IPS DF 6.9 (cell line): Measurements from ENCODE around the gene PRPS2.

ENCODE experiments used
- DNase-seq: peaks from one replicate; pipeline ENCODE4 v3.0.0-alpha.2; 2013; ENCODE audit warnings: low read depth, low spot score
- H3K27ac ChIP-seq: one replicate; pipeline ENCODE4 v1.5.1; 2013; ENCODE audit warnings: low read length, control low read depth
- H3K27me3 ChIP-seq: 2 replicates; pipeline ENCODE4 v1.6.1; 2013; ENCODE audit warnings: mild to moderate bottlenecking, low read length; ENCODE audit not compliant: control insufficient read depth, insufficient read depth
- H3K36me3 ChIP-seq: 2 replicates; pipeline ENCODE4 v1.6.1; 2013; ENCODE audit warnings: low read length; ENCODE audit not compliant: control insufficient read depth, insufficient read depth
- H3K4me1 ChIP-seq: 2 replicates; pipeline ENCODE4 v1.6.1; 2013; ENCODE audit warnings: low read length; ENCODE audit not compliant: control insufficient read depth, insufficient read depth
- H3K4me3 ChIP-seq: 2 replicates; pipeline ENCODE4 v1.5.1; 2013; ENCODE audit warnings: mild to moderate bottlenecking, low read length
- H3K9me3 ChIP-seq: 2 replicates; pipeline ENCODE4 v1.6.1; 2013; ENCODE audit warnings: low read length, inconsistent platforms; ENCODE audit not compliant: control insufficient read depth, insufficient read depth
- WGBS: extraction: QIAGEN DNeasy Blood & Tissue Kit; methylation state at CpG from one replicate; pipeline ENCODE4 v1.1.7; 2013; ENCODE audit warnings: mixed read lengths, missing lambda C conversion rate; ENCODE audit not compliant: insufficient read length, insufficient coverage; 5-methylcytosine and 5-hydroxymethylcytosine counted together

The PRPS2 gene

DNA sequence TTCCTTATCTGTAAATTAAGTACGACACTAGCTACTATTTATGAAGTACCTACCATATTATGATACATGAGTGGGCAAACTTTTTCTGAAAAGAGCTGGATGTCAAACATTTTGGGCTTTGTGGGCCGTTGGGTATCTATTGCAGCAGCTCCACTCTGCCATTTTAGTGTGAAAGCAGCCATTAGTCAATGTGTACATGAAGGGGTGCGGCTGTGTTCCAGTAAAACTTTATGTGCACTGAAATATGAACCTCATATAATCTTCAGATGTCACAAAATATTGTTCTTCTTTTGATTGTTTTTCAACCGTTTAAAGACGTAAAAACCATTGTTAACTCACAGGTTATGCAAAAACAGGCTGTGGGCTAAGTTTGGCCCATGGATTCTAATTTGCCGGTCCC lies 14.1 kb downstream of the PRPS2 start:
- no peaks in the 10 kb centered on the region for H3K9me3 ChIP-seq
- no peaks in the 10 kb centered on the region for H3K4me1 ChIP-seq
- no peak overlapping the region for H3K4me3 ChIP-seq
- no peak overlapping the region for H3K27ac ChIP-seq
- WGBS, result no CpG with 5 or more reads among the region's 6 CpGs
- H3K36me3 ChIP-seq, result no peaks in the 10 kb centered on the region
- DNase-seq, result no peak
- no peaks in the 10 kb centered on the region for H3K27me3 ChIP-seq

DNA sequence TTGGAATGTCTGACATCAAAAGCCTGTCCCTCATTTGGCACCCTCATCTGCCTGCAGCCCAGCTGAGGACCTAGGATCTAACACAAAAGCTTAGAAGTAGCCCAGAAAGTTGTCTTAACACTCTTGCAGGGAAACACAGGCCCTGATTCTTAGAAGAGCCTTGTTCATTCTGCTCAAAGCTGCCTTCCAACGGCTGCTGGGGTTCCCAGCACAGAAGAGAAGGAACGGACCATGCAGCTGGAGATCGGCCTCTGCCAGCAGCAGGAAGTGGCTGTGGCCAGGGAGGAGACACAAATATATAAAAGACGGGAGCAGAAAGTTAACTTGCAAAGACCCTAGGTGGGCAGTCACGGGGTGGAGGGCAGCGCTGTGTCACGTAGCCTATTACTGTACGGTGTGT lies 20.4 kb downstream of the PRPS2 start:
- Histone ChIP-seq H3K9me3 (no peaks in the 10 kb centered on the region), H3K4me1 (no peaks in the 10 kb centered on the region), H3K36me3 (no peaks in the 10 kb centered on the region), H3K27ac (no peak overlapping the region), H3K4me3 (no peak overlapping the region), H3K27me3 (no peaks in the 10 kb centered on the region)
- WGBS, result no CpG with 5 or more reads among the region's 8 CpGs
- no peak for DNase-seq

DNA sequence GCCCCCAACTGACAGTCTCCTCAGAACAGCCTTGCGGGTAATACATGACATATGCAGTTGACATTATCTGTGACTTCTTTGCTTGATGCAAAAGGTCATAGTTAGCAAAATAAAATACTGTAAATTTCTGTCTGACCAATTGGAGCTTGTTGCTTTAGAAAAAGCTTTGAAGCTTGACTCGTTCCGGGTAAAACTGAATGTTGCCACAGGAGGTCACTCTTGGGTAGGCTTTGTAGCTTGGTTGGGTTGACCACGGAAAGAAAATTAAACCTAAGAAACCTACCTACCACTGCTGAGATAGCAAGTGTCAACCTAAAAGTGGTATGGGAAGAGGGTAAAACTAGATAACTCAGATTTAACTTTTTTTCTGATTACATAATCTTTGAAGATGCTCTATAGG lies 23.2 kb downstream of the PRPS2 start:
- no peaks in the 10 kb centered on the region for H3K4me1 ChIP-seq
- no peaks in the 10 kb centered on the region for H3K9me3 ChIP-seq
- H3K36me3 ChIP-seq, result no peaks in the 10 kb centered on the region
- DNase-seq, result no peak
- H3K27me3 ChIP-seq, result no peaks in the 10 kb centered on the region
- H3K4me3 ChIP-seq, result no peak overlapping the region
- WGBS, result no CpG with 5 or more reads among the region's 4 CpGs
- H3K27ac ChIP-seq, result no peak overlapping the region

DNA sequence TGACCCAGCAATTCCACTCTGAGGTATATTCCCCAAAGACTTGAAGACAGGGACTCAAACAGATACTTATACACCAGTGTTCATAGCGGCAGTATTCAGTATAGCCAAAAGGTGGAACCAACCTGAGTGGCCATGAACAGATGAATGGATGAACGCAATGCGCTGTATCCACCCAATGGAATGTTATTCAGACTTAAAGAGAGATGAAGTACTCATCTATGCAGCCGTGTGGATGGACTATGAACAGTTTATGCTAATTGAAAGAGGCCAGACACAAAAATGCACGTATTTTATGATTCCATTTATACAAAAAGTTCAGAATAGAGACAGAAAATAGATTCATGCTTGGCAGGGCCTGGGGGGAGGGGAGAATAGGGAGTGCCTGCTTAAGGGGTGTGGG lies 26.3 kb downstream of the PRPS2 start:
- no peaks in the 10 kb centered on the region for H3K27me3 ChIP-seq
- no peak overlapping the region for H3K4me3 ChIP-seq
- H3K36me3 ChIP-seq, result peaks cover 4% of the 10 kb centered on the region; the same call in 1 of the 2 replicates
- H3K4me1 ChIP-seq, result no peaks in the 10 kb centered on the region
- WGBS, result no CpG with 5 or more reads among the region's 5 CpGs
- no peak for DNase-seq
- H3K27ac ChIP-seq, result no peak overlapping the region
- H3K9me3 ChIP-seq, result no peaks in the 10 kb centered on the region

DNA sequence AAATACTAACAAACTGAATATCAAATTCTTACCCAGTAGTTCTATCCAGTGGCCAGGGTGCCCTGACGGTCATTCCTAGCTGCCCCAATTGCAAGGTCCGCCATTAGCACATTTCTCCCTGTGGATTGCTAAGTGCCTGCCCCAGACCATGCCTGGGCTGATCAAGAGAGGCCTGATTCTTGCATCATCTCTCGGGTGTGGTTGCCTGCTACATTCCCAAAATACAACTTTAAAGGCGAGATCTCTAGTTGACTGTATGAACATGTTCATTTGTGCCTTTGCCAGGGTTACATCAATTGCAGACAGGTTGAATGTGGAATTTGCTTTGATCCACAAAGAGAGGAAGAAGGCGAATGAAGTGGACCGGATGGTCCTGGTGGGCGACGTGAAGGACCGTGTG lies 28.0 kb downstream of the PRPS2 start:
- Histone ChIP-seq H3K9me3 (no peaks in the 10 kb centered on the region), H3K4me1 (no peaks in the 10 kb centered on the region), H3K27ac (no peak overlapping the region), H3K36me3 (peaks cover 4% of the 10 kb centered on the region; the same call in 1 of the 2 replicates), H3K4me3 (no peak overlapping the region), H3K27me3 (no peaks in the 10 kb centered on the region)
- WGBS, result no CpG with 5 or more reads among the region's 9 CpGs
- DNase-seq, result no peak

DNA sequence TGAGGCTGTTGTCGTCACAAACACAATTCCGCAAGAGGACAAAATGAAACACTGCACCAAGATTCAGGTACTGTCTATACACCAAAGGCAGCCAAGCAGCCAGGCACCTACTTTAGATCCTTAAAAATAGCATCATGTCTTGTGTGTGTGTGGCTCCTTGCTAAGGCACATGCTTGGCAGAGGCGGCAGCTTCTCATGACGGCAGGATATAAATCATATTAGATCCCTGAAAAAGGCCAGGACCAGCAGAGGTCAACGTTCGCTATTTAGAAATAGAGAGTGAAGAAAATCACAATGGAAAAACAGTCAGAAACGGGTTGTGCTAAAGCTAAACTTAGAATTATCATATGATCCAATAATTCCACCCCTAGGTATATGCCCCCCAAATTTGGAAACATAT lies 29.5 kb downstream of the PRPS2 start:
- H3K4me3 ChIP-seq, result no peak overlapping the region
- H3K9me3 ChIP-seq, result no peaks in the 10 kb centered on the region
- H3K27ac ChIP-seq, result no peak overlapping the region
- no peak for DNase-seq
- H3K4me1 ChIP-seq, result no peaks in the 10 kb centered on the region
- whole genome bisulfite sequencing, result no CpG with 5 or more reads among the region's 7 CpGs
- no peaks in the 10 kb centered on the region for H3K27me3 ChIP-seq
- peaks cover 4% of the 10 kb centered on the region; the same call in 1 of the 2 replicates for H3K36me3 ChIP-seq

DNA sequence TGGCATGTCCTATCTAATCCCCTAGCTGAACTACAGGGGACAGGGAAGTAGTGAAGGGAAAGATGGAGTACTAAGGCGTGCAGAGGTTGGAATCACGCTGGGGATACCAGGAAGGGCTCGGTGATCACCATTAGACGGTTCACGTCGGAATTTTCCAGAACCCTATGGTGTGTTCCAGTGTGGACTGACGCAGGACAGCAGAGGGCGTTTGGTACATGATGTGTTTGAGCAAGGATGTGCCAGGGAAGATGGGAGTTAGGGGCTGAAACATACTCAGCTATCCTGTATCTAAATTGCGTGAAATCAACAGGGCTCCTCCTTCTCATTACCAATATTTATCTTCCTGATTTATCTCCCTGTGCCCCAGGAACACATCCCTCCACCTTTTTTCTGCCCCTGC lies 33.7 kb downstream of the PRPS2 start:
- no peak overlapping the region for H3K27ac ChIP-seq
- H3K27me3 ChIP-seq, result no peaks in the 10 kb centered on the region
- no peaks in the 10 kb centered on the region for H3K4me1 ChIP-seq
- H3K4me3 ChIP-seq, result no peak overlapping the region
- no CpG with 5 or more reads among the region's 9 CpGs for WGBS
- no peaks in the 10 kb centered on the region for H3K9me3 ChIP-seq
- peaks cover 4% of the 10 kb centered on the region; the same call in 1 of the 2 replicates for H3K36me3 ChIP-seq
- DNase-seq, result no peak

DNA sequence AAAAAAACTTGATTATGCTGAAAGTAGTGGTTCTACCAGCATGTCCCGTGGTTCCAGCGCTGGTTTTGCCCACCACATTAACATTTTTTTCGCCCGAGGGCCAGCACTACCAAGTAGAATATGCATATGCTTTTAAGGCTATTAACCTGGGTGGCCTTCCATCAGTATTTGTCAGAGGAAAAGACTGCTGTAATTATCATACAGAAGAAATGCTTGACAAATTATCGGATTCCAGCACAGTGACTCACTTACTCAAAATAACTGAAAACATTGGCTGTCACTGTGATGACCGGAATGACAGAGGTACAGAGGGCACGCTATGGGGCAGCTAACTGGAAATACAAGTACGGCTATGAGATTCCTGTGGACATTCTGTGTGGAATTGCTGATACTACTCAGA lies 34.6 kb downstream of the PRPS2 start:
- Histone ChIP-seq H3K4me3 (no peak overlapping the region), H3K27ac (no peak overlapping the region), H3K27me3 (no peaks in the 10 kb centered on the region), H3K9me3 (no peaks in the 10 kb centered on the region), H3K4me1 (no peaks in the 10 kb centered on the region), H3K36me3 (peaks cover 4% of the 10 kb centered on the region; the same call in 1 of the 2 replicates)
- no peak for DNase-seq
- WGBS, result no CpG with 5 or more reads among the region's 8 CpGs

DNA sequence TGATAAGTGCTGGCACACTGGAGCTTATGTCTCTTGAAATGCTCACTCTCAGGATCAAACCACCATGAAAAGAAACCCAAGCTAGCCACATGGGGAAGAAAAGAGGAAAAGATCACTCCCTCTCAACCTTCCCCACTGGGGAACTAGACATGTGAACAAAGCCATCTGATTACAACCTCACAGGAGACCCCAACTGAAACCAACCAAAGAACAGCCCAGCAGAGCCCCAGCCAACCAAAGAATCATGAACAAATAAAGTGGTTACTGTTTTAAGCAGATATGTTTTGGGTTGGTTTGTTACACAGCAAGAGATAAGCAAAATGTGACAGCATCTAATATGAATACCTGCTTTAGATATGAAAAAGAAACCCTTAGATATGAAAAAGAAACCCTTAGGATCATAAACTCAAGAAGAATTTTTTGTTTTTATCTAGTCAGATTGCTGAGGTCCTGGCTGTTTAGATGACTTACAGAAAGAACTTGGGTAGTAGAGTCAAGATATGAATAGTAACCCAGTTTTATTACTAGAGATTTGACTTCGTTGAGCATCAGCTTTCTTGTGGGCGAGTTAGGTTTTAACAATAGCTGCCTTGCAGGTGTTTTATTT lies 52.0 kb downstream of the PRPS2 start:
- no peak overlapping the region for H3K27ac ChIP-seq
- H3K36me3 ChIP-seq, result no peaks in the 10 kb centered on the region
- no peak for DNase-seq
- WGBS, result no CpG with 5 or more reads among the region's 2 CpGs
- H3K4me1 ChIP-seq, result no peaks in the 10 kb centered on the region
- H3K27me3 ChIP-seq, result no peaks in the 10 kb centered on the region
- H3K9me3 ChIP-seq, result no peaks in the 10 kb centered on the region
- no peak overlapping the region for H3K4me3 ChIP-seq

DNA sequence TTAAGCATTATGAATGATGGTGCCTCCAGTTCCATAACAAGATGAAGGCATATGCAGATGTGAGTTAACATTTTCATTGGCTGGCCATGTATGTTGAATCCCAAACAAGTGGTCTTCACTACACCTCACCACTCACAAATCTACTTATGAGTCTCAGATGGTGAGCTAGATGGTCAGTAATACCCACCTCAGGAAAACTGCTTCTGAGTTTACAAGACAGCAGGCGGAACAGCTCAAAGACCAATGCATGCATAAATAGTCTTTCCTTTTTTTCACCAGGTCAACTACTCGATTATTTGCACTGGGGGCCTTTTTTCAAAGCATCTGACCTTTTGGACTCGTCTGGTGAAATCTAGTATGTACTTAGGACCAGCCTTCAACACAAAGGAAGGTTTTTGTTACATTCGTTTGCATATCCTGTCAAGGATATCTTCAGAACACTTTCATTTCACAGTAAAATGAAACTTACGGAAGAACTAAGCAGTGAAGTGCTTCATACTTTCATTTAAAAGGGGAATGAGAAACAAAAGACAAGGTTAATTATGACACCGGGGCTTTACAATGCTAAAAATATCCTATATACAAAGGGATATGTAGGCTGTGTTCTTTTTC lies 52.6 kb downstream of the PRPS2 start:
- Histone ChIP-seq H3K27me3 (no peaks in the 10 kb centered on the region), H3K27ac (no peak overlapping the region), H3K4me1 (no peaks in the 10 kb centered on the region), H3K4me3 (no peak overlapping the region), H3K36me3 (no peaks in the 10 kb centered on the region), H3K9me3 (no peaks in the 10 kb centered on the region)
- no CpG with 5 or more reads among the region's 6 CpGs for WGBS
- DNase-seq, result no peak

DNA sequence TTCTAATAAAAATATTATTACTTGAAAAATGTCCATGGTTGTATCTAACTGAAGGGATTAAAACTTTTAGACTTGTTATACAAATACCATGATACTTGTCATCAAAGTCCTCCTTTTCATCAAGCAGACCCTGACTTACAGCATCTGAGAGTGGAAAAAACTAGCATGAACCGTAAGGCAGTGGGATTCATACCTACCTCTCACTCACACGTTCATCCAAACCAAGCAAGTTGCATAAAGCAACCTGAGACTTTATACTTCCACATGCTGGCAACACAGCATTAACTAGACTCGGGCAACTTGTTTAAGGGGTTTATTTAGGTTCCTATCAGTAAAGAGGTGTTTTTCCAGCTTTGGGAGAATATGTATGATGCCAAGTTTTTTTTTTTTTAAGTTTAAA lies 53.1 kb downstream of the PRPS2 start:
- H3K27ac ChIP-seq, result no peak overlapping the region

More for the DNA sequence above, 53.1 kb downstream of the PRPS2 start:
- WGBS, result no CpG with 5 or more reads among the region's 3 CpGs
- DNase-seq, result no peak
- Histone ChIP-seq H3K4me3 (no peak overlapping the region), H3K4me1 (no peaks in the 10 kb centered on the region), H3K27me3 (no peaks in the 10 kb centered on the region), H3K9me3 (no peaks in the 10 kb centered on the region), H3K36me3 (no peaks in the 10 kb centered on the region)
